ENCODE measurements around the gene HYDIN.
"Not testable (repeated sequence)": the region's sequence is repeated elsewhere in the genome, so short reads cannot be mapped to it uniquely, and the experiment has no call there.

DNA sequence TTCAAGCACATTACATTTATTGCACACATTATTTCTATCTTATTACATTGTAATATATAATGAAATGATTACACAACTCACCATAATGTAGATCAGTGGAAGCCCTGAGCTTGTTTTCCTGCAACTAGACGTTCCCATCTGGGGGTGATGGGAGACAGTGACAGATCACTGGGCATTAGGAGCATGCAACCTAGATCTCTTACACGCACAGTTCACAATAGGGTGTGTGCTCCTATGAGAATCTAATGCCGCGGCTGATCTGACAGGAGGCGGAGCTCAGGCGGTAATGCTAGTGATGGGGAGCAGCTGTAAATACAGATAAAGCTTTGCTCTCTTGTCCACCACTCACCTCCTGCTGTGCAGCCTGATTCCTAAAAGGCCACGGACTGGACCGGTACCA is 69.5 kb downstream of the HYDIN start:
- not testable (repeated sequence) for TF ChIP-seq SUPT5H (IDR thresholded peaks at IDR 0.05); POLR2A (conservative IDR thresholded peaks at IDR 0.05); CBX2 (IDR thresholded peaks at IDR 0.05; ENCODE audit: insufficient read depth, low read length, poor library complexity, severe bottlenecking); CEBPB (tag; IDR thresholded peaks at IDR 0.05); FOXM1 (IDR thresholded peaks at IDR 0.05; ENCODE audit: low read depth); FOXM1 (CRISPR knock-in tag; IDR thresholded peaks at IDR 0.05; ENCODE audit: low read depth); ATF2 (CRISPR knock-in tag; IDR thresholded peaks at IDR 0.05); EP300 (IDR thresholded peaks at IDR 0.05; ENCODE audit: low read length); YY1 (IDR thresholded peaks at IDR 0.05; ENCODE audit: borderline replicate concordance in 1 of 3, control insufficient read depth in 1 of 3, extremely low read depth in 1 of 3, insufficient read depth in 3 of 3, insufficient read length in 1 of 3, insufficient replicate concordance in 2 of 3, low read depth in 1 of 3, low read length in 2 of 3); PHB2 (IDR thresholded peaks at IDR 0.05; ENCODE audit: low read depth)
- TF ChIP-seq, protein P1, sequence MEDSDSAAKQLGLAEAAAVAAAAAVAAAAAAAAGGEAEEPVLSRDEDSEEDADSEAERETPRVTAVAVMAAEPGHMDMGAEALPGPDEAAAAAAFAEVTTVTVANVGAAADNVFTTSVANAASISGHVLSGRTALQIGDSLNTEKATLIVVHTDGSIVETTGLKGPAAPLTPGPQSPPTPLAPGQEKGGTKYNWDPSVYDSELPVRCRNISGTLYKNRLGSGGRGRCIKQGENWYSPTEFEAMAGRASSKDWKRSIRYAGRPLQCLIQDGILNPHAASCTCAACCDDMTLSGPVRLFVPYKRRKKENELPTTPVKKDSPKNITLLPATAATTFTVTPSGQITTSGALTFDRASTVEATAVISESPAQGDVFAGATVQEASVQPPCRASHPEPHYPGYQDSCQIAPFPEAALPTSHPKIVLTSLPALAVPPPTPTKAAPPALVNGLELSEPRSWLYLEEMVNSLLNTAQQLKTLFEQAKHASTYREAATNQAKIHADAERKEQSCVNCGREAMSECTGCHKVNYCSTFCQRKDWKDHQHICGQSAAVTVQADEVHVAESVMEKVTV (CRISPR knock-in tag; IDR thresholded peaks at IDR 0.05) = not testable (repeated sequence)
- TF ChIP-seq, protein P2, sequence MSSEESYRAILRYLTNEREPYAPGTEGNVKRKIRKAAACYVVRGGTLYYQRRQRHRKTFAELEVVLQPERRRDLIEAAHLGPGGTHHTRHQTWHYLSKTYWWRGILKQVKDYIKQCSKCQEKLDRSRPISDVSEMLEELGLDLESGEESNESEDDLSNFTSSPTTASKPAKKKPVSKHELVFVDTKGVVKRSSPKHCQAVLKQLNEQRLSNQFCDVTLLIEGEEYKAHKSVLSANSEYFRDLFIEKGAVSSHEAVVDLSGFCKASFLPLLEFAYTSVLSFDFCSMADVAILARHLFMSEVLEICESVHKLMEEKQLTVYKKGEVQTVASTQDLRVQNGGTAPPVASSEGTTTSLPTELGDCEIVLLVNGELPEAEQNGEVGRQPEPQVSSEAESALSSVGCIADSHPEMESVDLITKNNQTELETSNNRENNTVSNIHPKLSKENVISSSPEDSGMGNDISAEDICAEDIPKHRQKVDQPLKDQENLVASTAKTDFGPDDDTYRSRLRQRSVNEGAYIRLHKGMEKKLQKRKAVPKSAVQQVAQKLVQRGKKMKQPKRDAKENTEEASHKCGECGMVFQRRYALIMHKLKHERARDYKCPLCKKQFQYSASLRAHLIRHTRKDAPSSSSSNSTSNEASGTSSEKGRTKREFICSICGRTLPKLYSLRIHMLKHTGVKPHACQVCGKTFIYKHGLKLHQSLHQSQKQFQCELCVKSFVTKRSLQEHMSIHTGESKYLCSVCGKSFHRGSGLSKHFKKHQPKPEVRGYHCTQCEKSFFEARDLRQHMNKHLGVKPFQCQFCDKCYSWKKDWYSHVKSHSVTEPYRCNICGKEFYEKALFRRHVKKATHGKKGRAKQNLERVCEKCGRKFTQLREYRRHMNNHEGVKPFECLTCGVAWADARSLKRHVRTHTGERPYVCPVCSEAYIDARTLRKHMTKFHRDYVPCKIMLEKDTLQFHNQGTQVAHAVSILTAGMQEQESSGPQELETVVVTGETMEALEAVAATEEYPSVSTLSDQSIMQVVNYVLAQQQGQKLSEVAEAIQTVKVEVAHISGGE (CRISPR knock-in tag; IDR thresholded peaks at IDR 0.05) = not testable (repeated sequence)
- TF ChIP-seq, protein P3, sequence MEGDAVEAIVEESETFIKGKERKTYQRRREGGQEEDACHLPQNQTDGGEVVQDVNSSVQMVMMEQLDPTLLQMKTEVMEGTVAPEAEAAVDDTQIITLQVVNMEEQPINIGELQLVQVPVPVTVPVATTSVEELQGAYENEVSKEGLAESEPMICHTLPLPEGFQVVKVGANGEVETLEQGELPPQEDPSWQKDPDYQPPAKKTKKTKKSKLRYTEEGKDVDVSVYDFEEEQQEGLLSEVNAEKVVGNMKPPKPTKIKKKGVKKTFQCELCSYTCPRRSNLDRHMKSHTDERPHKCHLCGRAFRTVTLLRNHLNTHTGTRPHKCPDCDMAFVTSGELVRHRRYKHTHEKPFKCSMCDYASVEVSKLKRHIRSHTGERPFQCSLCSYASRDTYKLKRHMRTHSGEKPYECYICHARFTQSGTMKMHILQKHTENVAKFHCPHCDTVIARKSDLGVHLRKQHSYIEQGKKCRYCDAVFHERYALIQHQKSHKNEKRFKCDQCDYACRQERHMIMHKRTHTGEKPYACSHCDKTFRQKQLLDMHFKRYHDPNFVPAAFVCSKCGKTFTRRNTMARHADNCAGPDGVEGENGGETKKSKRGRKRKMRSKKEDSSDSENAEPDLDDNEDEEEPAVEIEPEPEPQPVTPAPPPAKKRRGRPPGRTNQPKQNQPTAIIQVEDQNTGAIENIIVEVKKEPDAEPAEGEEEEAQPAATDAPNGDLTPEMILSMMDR (IDR thresholded peaks at IDR 0.05 in 2 of 3, conservative IDR thresholded peaks at IDR 0.05 in 1 of 3; ENCODE audit: insufficient read depth in 2 of 3, low read depth in 1 of 3, low read length in 3 of 3) = not testable (repeated sequence)
